A549 (cell line): Measurements from ENCODE around the gene USP49. TPM values are rescaled to one million over a fixed set of nuclear protein-coding genes. Genes with fewer than 3 reads are reported as not detected.

Source experiments
- ATAC-seq, 2 experiments: fragments of 200-7000 bp in 1 of 2; fragments of >200 bp in 1 of 2; cut with Nextera tagmentation in 1 of 2; cut with Tn5 transposase in 1 of 2; 3 replicates each; pipeline versions ENCODE4 v1.8.0 to v1.9.1; 2018 to 2020; ENCODE audit warnings: mild to moderate bottlenecking in 1 of 2, moderate library complexity in 1 of 2
- CTCF ChIA-PET: fragments of 300-600 bp; sonication (Branson Sonifier 250); formaldehyde crosslinking; extraction: SDS; loops from one replicate; lab custom pipeline; 2021; ENCODE audit warnings: antibody characterized with exemption, inconsistent platforms; lab: Yijun Ruan, JAX
- POLR2A ChIA-PET: fragments of 350-600 bp; formaldehyde crosslinking; extraction: SDS; loops from one replicate; lab custom pipeline; 2021; ENCODE audit warnings: antibody characterized with exemption, inconsistent platforms; lab: Yijun Ruan, JAX
- DNase-seq, 2 experiments: peaks; one replicate each; pipeline versions ENCODE4 v3.0.0 to v3.0.0-alpha.2; 2011 to 2016; ENCODE audit warnings: low read depth in 1 of 2, low spot score in 1 of 2
- FAIRE-seq: peaks from 2 replicates; lab custom pipeline; 2011; peaks lifted over from hg19 to GRCh38; lab: Jason Lieb, UNC
- H3K27ac ChIP-seq, 2 experiments: fragments of >200 bp; sonication (Bioruptor Twin); formaldehyde crosslinking; 3 replicates each; pipeline ENCODE4 v1.5.1; 2016 to 2017
- H3K4me1 ChIP-seq: fragments of >200 bp; sonication (Bioruptor Twin); formaldehyde crosslinking; 3 replicates; pipeline ENCODE4 v1.6.1; 2016
- H3K4me2 ChIP-seq: fragments of >200 bp; sonication (Bioruptor Twin); formaldehyde crosslinking; 3 replicates; pipeline ENCODE4 v1.6.1; 2016
- H3K4me3 ChIP-seq: fragments of >200 bp; sonication (Bioruptor Twin); formaldehyde crosslinking; 3 replicates; pipeline ENCODE4 v1.5.1; 2016
- H3K9me3 ChIP-seq: fragments of >200 bp; sonication (Bioruptor Twin); formaldehyde crosslinking; 3 replicates; pipeline ENCODE4 v1.6.1; 2016
- BHLHE40 ChIP-seq: IDR thresholded peaks from 2 replicates; pipeline ENCODE4 v1.6.1; 2012; ENCODE audit warnings: low read depth, low read length, inconsistent platforms
- CBX2 ChIP-seq: fragments of 200-600 bp; sonication (generic); IDR thresholded peaks from 2 replicates; pipeline ENCODE4 v1.6.1; 2016; ENCODE audit warnings: low read depth, mild to moderate bottlenecking, borderline replicate concordance
- CBX8 ChIP-seq: fragments of 200-600 bp; sonication (generic); IDR thresholded peaks from 2 replicates; pipeline ENCODE4 v1.6.1; 2016
- CHD2 ChIP-seq: fragments of 150-350 bp; IDR thresholded peaks from 2 replicates; pipeline ENCODE4 v1.6.1; 2014; ENCODE audit warnings: low read length; ENCODE audit not compliant: partially characterized antibody
- EHF ChIP-seq: fragments of 250-450 bp; sonication (Bioruptor Pico); IDR thresholded peaks from 2 replicates; pipeline ENCODE4 v1.5.0; 2020; ENCODE audit warnings: mild to moderate bottlenecking
- EHMT2 ChIP-seq: fragments of 200-600 bp; sonication (generic); IDR thresholded peaks from 2 replicates; pipeline ENCODE4 v1.6.1; 2016; ENCODE audit warnings: antibody characterized with exemption, low read depth, mild to moderate bottlenecking, moderate library complexity
- FOXS1 ChIP-seq: fragments of 250-450 bp; sonication (Bioruptor Pico); IDR thresholded peaks from 2 replicates; pipeline ENCODE4 v1.5.0; 2020; ENCODE audit warnings: mild to moderate bottlenecking, moderate library complexity
- GATA3 ChIP-seq: IDR thresholded peaks from 2 replicates; pipeline ENCODE4 v1.6.1; 2012; ENCODE audit warnings: borderline replicate concordance
- HDAC2 ChIP-seq: fragments of 200-600 bp; sonication (generic); IDR thresholded peaks from 2 replicates; pipeline ENCODE4 v1.6.1; 2016
- HEYL ChIP-seq: fragments of 250-450 bp; sonication (Bioruptor Pico); IDR thresholded peaks from 2 replicates; pipeline ENCODE4 v1.8.0; 2021; ENCODE audit warnings: mild to moderate bottlenecking, moderate library complexity
- HOXA7 ChIP-seq: fragments of 250-450 bp; sonication (Bioruptor Pico); IDR thresholded peaks from 2 replicates; pipeline ENCODE4 v1.5.0; 2020; ENCODE audit warnings: mild to moderate bottlenecking, moderate library complexity
- HOXB13 ChIP-seq: fragments of 250-450 bp; sonication (Bioruptor Pico); IDR thresholded peaks from 2 replicates; pipeline ENCODE4 v1.5.0; 2020; ENCODE audit warnings: low read depth, mild to moderate bottlenecking, moderate library complexity
- JUNB ChIP-seq: fragments of >200 bp; sonication (Bioruptor Twin); formaldehyde crosslinking; IDR thresholded peaks from 2 replicates; pipeline ENCODE4 v1.6.1; 2016
- MAFK ChIP-seq: fragments of 450-650 bp; IDR thresholded peaks from 2 replicates; pipeline ENCODE4 v1.6.1; 2014; ENCODE audit not compliant: partially characterized antibody
- MAZ ChIP-seq: fragments of 150-350 bp; IDR thresholded peaks from 2 replicates; pipeline ENCODE4 v1.6.1; 2014; ENCODE audit warnings: antibody characterized with exemption, low read depth, low read length, borderline replicate concordance
- POLR2AphosphoS2 ChIP-seq: conservative IDR thresholded peaks from 2 replicates; pipeline ENCODE4 v1.6.1; 2012; ENCODE audit warnings: low read length, improper control_type of control experiment, inconsistent platforms
- RFX5 ChIP-seq: fragments of 450-650 bp; IDR thresholded peaks from 2 replicates; pipeline ENCODE4 v1.7.1; 2014; ENCODE audit warnings: antibody characterized with exemption, mild to moderate bottlenecking, moderate library complexity
- RNF2 ChIP-seq: fragments of 200-600 bp; sonication (generic); IDR thresholded peaks from 2 replicates; pipeline ENCODE4 v1.6.1; 2016; ENCODE audit warnings: low read depth, mild to moderate bottlenecking, antibody characterized with exemption, moderate library complexity, borderline replicate concordance
- ZFP36 ChIP-seq: fragments of 450-650 bp; IDR thresholded peaks from 2 replicates; pipeline ENCODE4 v1.6.1; 2014; ENCODE audit warnings: borderline replicate concordance; ENCODE audit not compliant: partially characterized antibody
- WGBS: methylation state at CpG from one replicate; pipeline ENCODE4 v1.1.6; 2017; ENCODE audit errors: missing lambda C conversion rate; 5-methylcytosine and 5-hydroxymethylcytosine counted together
- polyA plus RNA-seq, 4 experiments: library from polyadenylated mRNA; depleted of rRNA in 3 of 4; stranded (reverse); fragments of >200 nt; fragmentation: RNase III in 1 of 4; extraction: RNeasy Plus Mini Kit Qiagen cat#74134 plus additional on column Dnase treatment in 1 of 4; gene quantifications; 2 replicates in 3 of 4; 3 replicates in 1 of 4; pipeline ENCODE4 v1.2.3, GENCODE V29; 2011 to 2017
- TF ChIP-seq, protein P1 (sequence below): IDR thresholded peaks from 2 replicates; pipeline ENCODE4 v1.6.1; 2012; ENCODE audit warnings: low read depth, borderline replicate concordance
- TF ChIP-seq, protein P2 (sequence below): fragments of >200 bp; sonication (Bioruptor Twin); formaldehyde crosslinking; IDR thresholded peaks from 3 replicates; pipeline ENCODE4 v1.5.1; 2016
- TF ChIP-seq, protein P3 (sequence below): fragments of >200 bp; sonication (Bioruptor Twin); formaldehyde crosslinking; IDR thresholded peaks from 2 replicates; pipeline ENCODE4 v1.6.1; 2016
- TF ChIP-seq, protein P4 (sequence below): fragments of >200 bp; sonication (Bioruptor Twin); formaldehyde crosslinking; IDR thresholded peaks from 3 replicates; pipeline ENCODE4 v1.6.1; 2016

Gene USP49
- polyA plus RNA-seq, 2 of the 4 experiments (the other 2 are of a cell fraction) = 2.9 to 4.3 TPM

DNA sequence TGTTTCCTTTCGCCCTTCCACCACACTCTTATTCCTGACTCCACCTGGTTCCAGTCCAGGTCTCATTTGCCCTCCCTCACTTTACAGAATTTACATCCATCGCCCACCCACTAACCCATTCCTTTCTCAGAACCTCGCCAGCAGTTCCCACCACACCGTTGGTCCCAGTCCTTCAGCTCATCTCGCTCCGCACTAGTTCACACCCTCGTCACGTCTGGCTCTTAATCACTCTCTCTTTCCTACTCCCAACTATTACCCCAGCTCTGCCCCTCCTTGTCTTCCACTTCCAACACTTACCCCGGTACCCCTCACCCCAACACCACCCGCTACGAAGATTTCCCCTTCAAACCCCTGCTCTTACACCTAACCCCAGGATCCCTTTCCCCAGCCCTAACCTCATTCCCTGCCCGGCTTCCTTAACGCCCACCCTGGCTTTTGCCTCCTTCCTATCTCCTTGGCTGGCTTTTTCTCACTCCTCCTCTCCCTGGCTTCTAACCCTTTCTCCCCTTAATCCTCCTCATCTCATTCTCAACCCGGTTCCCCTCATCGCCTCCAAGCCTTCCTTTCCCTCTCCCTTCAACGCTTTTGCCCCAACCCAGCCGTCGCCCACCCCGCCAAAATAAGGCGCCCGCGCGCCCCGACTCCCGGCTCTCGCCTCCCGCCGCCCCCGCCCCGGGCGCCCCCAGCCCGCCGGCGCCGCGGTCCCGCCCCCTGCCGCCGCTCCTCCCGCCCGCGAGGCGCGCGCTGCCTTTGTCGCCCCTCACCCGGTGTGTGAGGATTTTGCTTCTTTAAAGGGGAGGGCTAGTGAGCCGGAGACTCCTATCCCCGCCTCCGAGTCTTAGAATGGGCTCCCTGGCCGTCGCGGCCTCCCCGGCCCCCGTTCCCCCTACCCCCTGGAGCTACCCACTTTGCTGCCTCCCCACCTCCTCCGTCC lies 542 bp downstream of the USP49 start:
- ChIA-PET CTCF (interaction anchor here (1.7 to 2.3 kb wide), 5 partner anchors 22 to 48 kb away, joined by 4 to 6 read pairs (median 5); partner anchors contain the start of genes BYSL and MED20), POLR2A (interaction anchor here (0.6 to 2.3 kb wide), 2 partner anchors 26 to 296 kb away, joined by 5 to 12 read pairs; partner anchors contain the start of genes BYSL and MED20)
- WGBS = 25% methylated on average over 22 of the region's 56 CpGs
- Histone ChIP-seq H3K4me1 (peaks cover 24% of the 10 kb centered on the region), H3K4me3 (peak overlapping the region; percentile 78), H3K27ac (peak overlapping the region; percentile 70 to 91), H3K9me3 (no peaks in the 10 kb centered on the region), H3K4me2 (peak overlapping the region; percentile 95)
- DNase-seq = no peak
- no peak for FAIRE-seq
- ATAC-seq = peak; percentile 69; a peak in 5 of 6 replicates
- TF ChIP-seq CBX2 = no peak
- TF ChIP-seq CHD2 = no peak
- no peak for TF ChIP-seq MAZ
- no peak for TF ChIP-seq FOXS1 (CRISPR knock-in tag)
- TF ChIP-seq RFX5 = no peak
- no peak for TF ChIP-seq ZFP36
- no peak for TF ChIP-seq POLR2AphosphoS2
- TF ChIP-seq, all 56 proteins: peak for 0

DNA sequence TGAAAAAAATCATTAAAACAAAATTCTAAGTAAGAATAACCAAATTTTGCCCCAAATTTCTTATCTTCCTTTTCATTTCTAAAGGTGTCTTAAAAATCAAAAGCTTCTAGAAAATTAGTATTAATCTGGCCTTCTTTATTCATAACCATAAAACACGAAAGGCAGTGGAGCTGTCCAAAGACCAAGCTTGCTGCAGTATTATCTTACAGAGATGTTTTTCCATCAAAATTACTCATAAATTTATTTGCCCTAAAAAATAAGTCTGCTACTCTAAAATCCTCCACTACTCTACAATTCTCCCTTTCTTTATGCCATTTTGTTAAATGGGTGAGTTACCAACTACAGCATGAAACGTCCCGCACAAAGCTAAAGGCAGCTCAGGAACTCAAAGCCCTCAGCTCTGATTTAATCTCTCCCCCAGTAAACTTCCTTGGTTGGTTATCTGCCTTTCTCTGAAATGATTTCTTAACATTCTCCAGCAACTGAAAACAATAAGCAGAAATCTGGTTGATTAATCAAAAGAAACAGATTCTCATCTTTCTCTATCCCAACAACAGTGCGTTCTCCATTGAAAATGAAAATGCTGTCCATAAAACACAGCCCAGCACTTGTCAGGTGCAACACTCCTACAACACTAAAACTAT lies 2.1 kb downstream of the USP49 start:
- Histone ChIP-seq H3K4me3 (no peak overlapping the region), H3K27ac (no peak overlapping the region), H3K9me3 (no peaks in the 10 kb centered on the region), H3K4me2 (peak overlapping the region; percentile 95; the same call in 1 of the 3 replicates), H3K4me1 (peaks cover 24% of the 10 kb centered on the region)
- ATAC-seq (no peak), DNase-seq (no peak), FAIRE-seq (no peak)
- 85% methylated on average over 4 of the region's 4 CpGs for WGBS
- ChIA-PET POLR2A (no interaction called here), CTCF (interaction anchor here (0.7 to 3.1 kb wide), 3 partner anchors 28 to 106 kb away, joined by 3 to 9 read pairs (median 4); partner anchors contain the start of genes BYSL, MED20 and TOMM6)
- TF ChIP-seq HOXA7 = no peak
- no peak for TF ChIP-seq RNF2
- no peak for TF ChIP-seq HEYL (CRISPR knock-in tag)
- TF ChIP-seq, protein P1, sequence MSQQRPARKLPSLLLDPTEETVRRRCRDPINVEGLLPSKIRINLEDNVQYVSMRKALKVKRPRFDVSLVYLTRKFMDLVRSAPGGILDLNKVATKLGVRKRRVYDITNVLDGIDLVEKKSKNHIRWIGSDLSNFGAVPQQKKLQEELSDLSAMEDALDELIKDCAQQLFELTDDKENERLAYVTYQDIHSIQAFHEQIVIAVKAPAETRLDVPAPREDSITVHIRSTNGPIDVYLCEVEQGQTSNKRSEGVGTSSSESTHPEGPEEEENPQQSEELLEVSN = no peak
- TF ChIP-seq, protein P2, sequence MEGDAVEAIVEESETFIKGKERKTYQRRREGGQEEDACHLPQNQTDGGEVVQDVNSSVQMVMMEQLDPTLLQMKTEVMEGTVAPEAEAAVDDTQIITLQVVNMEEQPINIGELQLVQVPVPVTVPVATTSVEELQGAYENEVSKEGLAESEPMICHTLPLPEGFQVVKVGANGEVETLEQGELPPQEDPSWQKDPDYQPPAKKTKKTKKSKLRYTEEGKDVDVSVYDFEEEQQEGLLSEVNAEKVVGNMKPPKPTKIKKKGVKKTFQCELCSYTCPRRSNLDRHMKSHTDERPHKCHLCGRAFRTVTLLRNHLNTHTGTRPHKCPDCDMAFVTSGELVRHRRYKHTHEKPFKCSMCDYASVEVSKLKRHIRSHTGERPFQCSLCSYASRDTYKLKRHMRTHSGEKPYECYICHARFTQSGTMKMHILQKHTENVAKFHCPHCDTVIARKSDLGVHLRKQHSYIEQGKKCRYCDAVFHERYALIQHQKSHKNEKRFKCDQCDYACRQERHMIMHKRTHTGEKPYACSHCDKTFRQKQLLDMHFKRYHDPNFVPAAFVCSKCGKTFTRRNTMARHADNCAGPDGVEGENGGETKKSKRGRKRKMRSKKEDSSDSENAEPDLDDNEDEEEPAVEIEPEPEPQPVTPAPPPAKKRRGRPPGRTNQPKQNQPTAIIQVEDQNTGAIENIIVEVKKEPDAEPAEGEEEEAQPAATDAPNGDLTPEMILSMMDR = no peak
- no peak for TF ChIP-seq GATA3
- no peak for TF ChIP-seq MAFK
- TF ChIP-seq BHLHE40 = no peak
- TF ChIP-seq HOXB13 (CRISPR knock-in tag) = no peak
- TF ChIP-seq ZFP36 = no peak
- TF ChIP-seq EHF = no peak
- no peak for TF ChIP-seq HDAC2
- TF ChIP-seq, protein P3, sequence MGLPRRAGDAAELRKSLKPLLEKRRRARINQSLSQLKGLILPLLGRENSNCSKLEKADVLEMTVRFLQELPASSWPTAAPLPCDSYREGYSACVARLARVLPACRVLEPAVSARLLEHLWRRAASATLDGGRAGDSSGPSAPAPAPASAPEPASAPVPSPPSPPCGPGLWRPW = no peak
- no peak for TF ChIP-seq CBX8
- TF ChIP-seq JUNB = no peak
- TF ChIP-seq, protein P4, sequence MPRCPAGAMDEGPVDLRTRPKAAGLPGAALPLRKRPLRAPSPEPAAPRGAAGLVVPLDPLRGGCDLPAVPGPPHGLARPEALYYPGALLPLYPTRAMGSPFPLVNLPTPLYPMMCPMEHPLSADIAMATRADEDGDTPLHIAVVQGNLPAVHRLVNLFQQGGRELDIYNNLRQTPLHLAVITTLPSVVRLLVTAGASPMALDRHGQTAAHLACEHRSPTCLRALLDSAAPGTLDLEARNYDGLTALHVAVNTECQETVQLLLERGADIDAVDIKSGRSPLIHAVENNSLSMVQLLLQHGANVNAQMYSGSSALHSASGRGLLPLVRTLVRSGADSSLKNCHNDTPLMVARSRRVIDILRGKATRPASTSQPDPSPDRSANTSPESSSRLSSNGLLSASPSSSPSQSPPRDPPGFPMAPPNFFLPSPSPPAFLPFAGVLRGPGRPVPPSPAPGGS = no peak
- no peak for TF ChIP-seq EHMT2
- TF ChIP-seq RFX5 = no peak
